Stimulated activated CD8-positive, alpha-beta memory T cell treated with anti-CD3 and anti-CD28 coated beads, Interleukin-7, amount 100 ng/mL, for 24 hours (primary cell): ENCODE results near the gene KCNK3.

ENCODE experiments used
- DNase-seq: peaks from one replicate; pipeline ENCODE4 v3.0.0-alpha.2; 2020; ENCODE audit warnings: low read depth

KCNK3 gene

GRCh38 chr2:26712486-26713465 lies 20.3 kb downstream of the KCNK3 start:
- no peak for DNase-seq

- no peak for DNase-seq
These were observed 23.2 kb downstream of the KCNK3 start for GRCh38 chr2:26715528-26716270.

GRCh38 chr2:26716340-26716739 lies 23.8 kb downstream of the KCNK3 start:
- DNase-seq: no peak

- DNase-seq: no peak
These were observed 24.2 kb downstream of the KCNK3 start for GRCh38 chr2:26716769-26717168.

- DNase-seq: no peak
These were observed 24.8 kb downstream of the KCNK3 start for GRCh38 chr2:26717362-26717761.

GRCh38 chr2:26718949-26719686 lies 26.6 kb downstream of the KCNK3 start:
- DNase-seq: no peak

GRCh38 chr2:26720322-26721114 lies 28.0 kb downstream of the KCNK3 start:
- DNase-seq: no peak

GRCh38 chr2:26721115-26722032 lies 28.9 kb downstream of the KCNK3 start:
- DNase-seq: no peak

- DNase-seq: no peak
These were observed 29.8 kb downstream of the KCNK3 start for GRCh38 chr2:26722328-26722727.

- DNase-seq: no peak
These were observed 30.4 kb downstream of the KCNK3 start for GRCh38 chr2:26722911-26723310.

GRCh38 chr2:26723475-26723874 lies 31.0 kb downstream of the KCNK3 start:
- DNase-seq: no peak

- DNase-seq: no peak
These were observed 31.6 kb downstream of the KCNK3 start for GRCh38 chr2:26723991-26724750.

GRCh38 chr2:26724784-26725520 lies 32.4 kb downstream of the KCNK3 start:
- DNase-seq: no peak

- DNase-seq: no peak
These were observed 32.9 kb downstream of the KCNK3 start for GRCh38 chr2:26725521-26725820.

- DNase-seq: no peak
These were observed 33.7 kb downstream of the KCNK3 start for GRCh38 chr2:26726228-26726627.

GRCh38 chr2:26727641-26728561 lies 35.4 kb downstream of the KCNK3 start:
- no peak for DNase-seq

GRCh38 chr2:26729311-26729710 lies 36.8 kb downstream of the KCNK3 start:
- no peak for DNase-seq
